DOHH2 (cell line): ENCODE measurements around the gene TTC34.

ENCODE experiments used
- H3F3A ChIP-seq: fragments of 200-600 bp; sonication (generic), shearing (Covaris generic); 2 replicates; pipeline ENCODE4 v1.6.0; 2016; ENCODE audit warnings: antibody characterized with exemption, mild to moderate bottlenecking; ENCODE audit not compliant: control insufficient read depth, insufficient read depth
- H3K27ac ChIP-seq: fragments of 200-600 bp; sonication (generic); 2 replicates; pipeline ENCODE4 v1.5.1; 2014; ENCODE audit warnings: low read depth, mild to moderate bottlenecking, low read length, moderate library complexity
- H3K27me3 ChIP-seq: fragments of 200-600 bp; sonication (generic); 2 replicates; pipeline ENCODE4 v1.6.1; 2014; ENCODE audit warnings: mild to moderate bottlenecking, low read length, mixed read lengths; ENCODE audit not compliant: control insufficient read depth
- H3K36me3 ChIP-seq: fragments of 200-600 bp; sonication (generic); 2 replicates; pipeline ENCODE4 v1.6.1; 2014; ENCODE audit warnings: mild to moderate bottlenecking, low read length, moderate library complexity, mixed read lengths; ENCODE audit not compliant: control insufficient read depth
- H3K4me1 ChIP-seq: fragments of 200-600 bp; sonication (generic); 2 replicates; pipeline ENCODE4 v1.6.1; 2014; ENCODE audit warnings: mild to moderate bottlenecking, low read length, mixed read lengths; ENCODE audit not compliant: control insufficient read depth
- H3K4me2 ChIP-seq: fragments of 200-600 bp; sonication (generic); 2 replicates; pipeline ENCODE4 v1.6.0; 2014; ENCODE audit warnings: mild to moderate bottlenecking, low read length, moderate library complexity
- H3K4me3 ChIP-seq: fragments of 200-600 bp; sonication (generic); 2 replicates; pipeline ENCODE4 v1.5.1; 2014; ENCODE audit warnings: mild to moderate bottlenecking, low read length, mixed read lengths
- H3K79me2 ChIP-seq: fragments of 200-600 bp; sonication (generic); 2 replicates; pipeline ENCODE4 v1.6.1; 2014; ENCODE audit warnings: mild to moderate bottlenecking, low read length, mixed read lengths; ENCODE audit not compliant: control insufficient read depth
- H3K9me2 ChIP-seq: fragments of 200-600 bp; sonication (generic); replicated peaks from 2 replicates; pipeline ENCODE4 v1.6.1; 2014; ENCODE audit warnings: mild to moderate bottlenecking, low read length, mixed read lengths; ENCODE audit not compliant: control insufficient read depth
- H3K9me3 ChIP-seq: fragments of 200-600 bp; sonication (generic); 2 replicates; pipeline ENCODE4 v1.6.1; 2014; ENCODE audit warnings: antibody characterized with exemption, low read length, mixed read lengths; ENCODE audit not compliant: control insufficient read depth, insufficient read depth
- H4K20me1 ChIP-seq: fragments of 200-600 bp; sonication (generic); 2 replicates; pipeline ENCODE4 v1.6.0; 2014; ENCODE audit warnings: low read depth, mild to moderate bottlenecking, antibody characterized with exemption, low read length, moderate library complexity; ENCODE audit not compliant: control insufficient read depth, insufficient read depth
- CTCF ChIP-seq: fragments of 200-600 bp; sonication (generic); IDR thresholded peaks from one replicate; pipeline ENCODE4 v1.5.1; 2014; ENCODE audit warnings: antibody characterized with exemption, mild to moderate bottlenecking, low read depth, low read length; ENCODE audit not compliant: poor library complexity, severe bottlenecking
- EZH2phosphoT487 ChIP-seq: fragments of 200-600 bp; sonication (generic); IDR thresholded peaks from 2 replicates; pipeline ENCODE4 v1.6.1; 2017; ENCODE audit warnings: borderline replicate concordance, mild to moderate bottlenecking, antibody characterized with exemption, low read length, moderate library complexity, mixed read lengths

Gene TTC34

GRCh38 chr1:2804628-2805351 is 3.3 kb upstream of the TTC34 start:
- no peaks in the 10 kb centered on the region for H3K9me2 ChIP-seq
- H3K79me2 ChIP-seq, result no peaks in the 10 kb centered on the region
- H3K9me3 ChIP-seq, result no peaks in the 10 kb centered on the region
- H3K27ac ChIP-seq, result no peak overlapping the region
- H3K36me3 ChIP-seq, result no peaks in the 10 kb centered on the region
- H3K4me3 ChIP-seq, result no peak overlapping the region
- no peak overlapping the region for H3K4me2 ChIP-seq
- no peaks in the 10 kb centered on the region for H3F3A ChIP-seq
- no peaks in the 10 kb centered on the region for H3K27me3 ChIP-seq
- H3K4me1 ChIP-seq, result no peaks in the 10 kb centered on the region
- no peak for TF ChIP-seq CTCF
- no peaks in the 10 kb centered on the region for H4K20me1 ChIP-seq

GRCh38 chr1:2803931-2804627 is 2.6 kb upstream of the TTC34 start:
- TF ChIP-seq CTCF, result no peak
- TF ChIP-seq EZH2phosphoT487, result no peak
- Histone ChIP-seq H3K4me3 (no peak overlapping the region), H3K27ac (no peak overlapping the region), H4K20me1 (no peaks in the 10 kb centered on the region), H3K79me2 (no peaks in the 10 kb centered on the region), H3K9me2 (no peaks in the 10 kb centered on the region), H3K9me3 (no peaks in the 10 kb centered on the region), H3K4me1 (no peaks in the 10 kb centered on the region), H3F3A (no peaks in the 10 kb centered on the region), H3K36me3 (no peaks in the 10 kb centered on the region), H3K27me3 (no peaks in the 10 kb centered on the region), H3K4me2 (no peak overlapping the region)

- no peaks in the 10 kb centered on the region for H3K36me3 ChIP-seq
- H3K27me3 ChIP-seq, result no peaks in the 10 kb centered on the region
- no peaks in the 10 kb centered on the region for H3K9me3 ChIP-seq
Observed at GRCh38 chr1:2803086-2803930, 1.8 kb upstream of the TTC34 start.

More at GRCh38 chr1:2803086-2803930, 1.8 kb upstream of the TTC34 start:
- Histone ChIP-seq H3K4me1 (no peaks in the 10 kb centered on the region), H3F3A (no peaks in the 10 kb centered on the region), H4K20me1 (no peaks in the 10 kb centered on the region), H3K79me2 (no peaks in the 10 kb centered on the region), H3K4me3 (no peak overlapping the region), H3K4me2 (no peak overlapping the region), H3K9me2 (no peaks in the 10 kb centered on the region), H3K27ac (no peak overlapping the region)
- TF ChIP-seq CTCF, result no peak
- TF ChIP-seq EZH2phosphoT487, result no peak
